AG04450 (cell line): ENCODE results near the gene PRKN. TPM values are rescaled to one million over a fixed set of nuclear protein-coding genes. Genes with fewer than 3 reads are reported as not detected.

Experiments used
- CTCF ChIA-PET: fragments of 300-600, 350-600 bp; formaldehyde crosslinking; extraction: SDS; loops from one replicate; lab custom pipeline; 2022; ENCODE audit warnings: antibody characterized with exemption, inconsistent platforms; lab: Charles Lee
- POLR2A ChIA-PET: fragments of 350-600 bp; formaldehyde crosslinking; extraction: SDS; loops from one replicate; lab custom pipeline; 2021; ENCODE audit warnings: antibody characterized with exemption, inconsistent platforms; lab: Yijun Ruan, JAX
- DNase-seq: peaks from one replicate; pipeline ENCODE4 v3.0.0-alpha.2; 2011; ENCODE audit warnings: low read depth, low spot score
- H3K27ac ChIP-seq: one replicate; pipeline ENCODE4 v1.5.1; 2012; ENCODE audit warnings: low read depth, low read length, control low read depth
- H3K27me3 ChIP-seq: one replicate; pipeline ENCODE4 v1.6.0; 2012; ENCODE audit warnings: low read length; ENCODE audit not compliant: control insufficient read depth, insufficient read depth
- H3K4me3 ChIP-seq: 2 replicates; pipeline ENCODE4 v1.5.1; 2011; ENCODE audit warnings: mild to moderate bottlenecking, low read depth, low read length, control low read depth
- H3K9me3 ChIP-seq: 2 replicates; pipeline ENCODE4 v1.5.1; 2012; ENCODE audit warnings: low read length; ENCODE audit not compliant: control insufficient read depth, insufficient read depth
- polyA plus RNA-seq: library from polyadenylated mRNA; depleted of rRNA; stranded (reverse); fragments of >200 nt; gene quantifications from 2 replicates; pipeline ENCODE4 v1.2.3, GENCODE V29; 2011
- TF ChIP-seq, protein P1 (sequence below): IDR thresholded peaks from 2 replicates; pipeline ENCODE4 v1.5.1; 2011; ENCODE audit warnings: low read depth, low read length, control low read depth, inconsistent platforms

Gene PRKN
- polyA plus RNA-seq, 1 experiment: not detected

GRCh38 chr6:162684961-162685360 is 42.6 kb downstream of the PRKN start:
- Histone ChIP-seq H3K9me3 (no peaks in the 10 kb centered on the region; the same call in 1 of the 2 replicates), H3K27ac (no peak overlapping the region), H3K4me3 (no peak overlapping the region), H3K27me3 (no peaks in the 10 kb centered on the region)
- ChIA-PET POLR2A (no interaction called here), CTCF (no interaction called here)
- TF ChIP-seq, protein P1, sequence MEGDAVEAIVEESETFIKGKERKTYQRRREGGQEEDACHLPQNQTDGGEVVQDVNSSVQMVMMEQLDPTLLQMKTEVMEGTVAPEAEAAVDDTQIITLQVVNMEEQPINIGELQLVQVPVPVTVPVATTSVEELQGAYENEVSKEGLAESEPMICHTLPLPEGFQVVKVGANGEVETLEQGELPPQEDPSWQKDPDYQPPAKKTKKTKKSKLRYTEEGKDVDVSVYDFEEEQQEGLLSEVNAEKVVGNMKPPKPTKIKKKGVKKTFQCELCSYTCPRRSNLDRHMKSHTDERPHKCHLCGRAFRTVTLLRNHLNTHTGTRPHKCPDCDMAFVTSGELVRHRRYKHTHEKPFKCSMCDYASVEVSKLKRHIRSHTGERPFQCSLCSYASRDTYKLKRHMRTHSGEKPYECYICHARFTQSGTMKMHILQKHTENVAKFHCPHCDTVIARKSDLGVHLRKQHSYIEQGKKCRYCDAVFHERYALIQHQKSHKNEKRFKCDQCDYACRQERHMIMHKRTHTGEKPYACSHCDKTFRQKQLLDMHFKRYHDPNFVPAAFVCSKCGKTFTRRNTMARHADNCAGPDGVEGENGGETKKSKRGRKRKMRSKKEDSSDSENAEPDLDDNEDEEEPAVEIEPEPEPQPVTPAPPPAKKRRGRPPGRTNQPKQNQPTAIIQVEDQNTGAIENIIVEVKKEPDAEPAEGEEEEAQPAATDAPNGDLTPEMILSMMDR: no peak
- no peak for DNase-seq

GRCh38 chr6:162684052-162684451 is 43.5 kb downstream of the PRKN start:
- H3K27ac ChIP-seq: no peak overlapping the region
- H3K9me3 ChIP-seq: no peaks in the 10 kb centered on the region; the same call in 1 of the 2 replicates
- no peak for DNase-seq
- no peak overlapping the region for H3K4me3 ChIP-seq
- CTCF ChIA-PET: no interaction called here
- POLR2A ChIA-PET: no interaction called here
- TF ChIP-seq, protein P1: no peak
- no peaks in the 10 kb centered on the region for H3K27me3 ChIP-seq

DNA sequence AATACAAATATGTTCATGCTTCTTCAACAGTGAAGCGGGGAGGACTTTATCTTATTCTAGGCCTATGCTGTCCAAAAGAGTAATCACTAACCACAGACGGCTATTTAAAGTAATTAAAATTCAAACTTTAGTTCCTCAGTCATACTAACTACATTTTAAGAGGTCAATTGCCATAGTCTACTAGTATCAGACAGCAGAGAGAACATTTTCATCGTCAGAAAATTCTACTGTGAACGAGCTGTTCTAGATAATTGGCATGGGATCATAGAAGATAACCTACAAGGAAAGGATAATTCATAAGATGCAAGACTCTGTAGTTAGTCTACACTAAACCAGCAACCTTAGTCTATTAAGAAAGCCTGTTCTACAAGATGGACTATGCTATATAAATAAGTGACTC is 44.4 kb downstream of the PRKN start:
- Histone ChIP-seq H3K27me3 (no peaks in the 10 kb centered on the region), H3K4me3 (no peak overlapping the region), H3K27ac (no peak overlapping the region), H3K9me3 (no peaks in the 10 kb centered on the region; the same call in 1 of the 2 replicates)
- DNase-seq: no peak
- POLR2A ChIA-PET: no interaction called here
- CTCF ChIA-PET: no interaction called here
- TF ChIP-seq, protein P1: no peak

- no peak for DNase-seq
- no peaks in the 10 kb centered on the region for H3K27me3 ChIP-seq
- no peaks in the 10 kb centered on the region; the same call in 1 of the 2 replicates for H3K9me3 ChIP-seq
- no peak overlapping the region for H3K27ac ChIP-seq
- TF ChIP-seq, protein P1: no peak
- ChIA-PET POLR2A (no interaction called here), CTCF (no interaction called here)
- H3K4me3 ChIP-seq: no peak overlapping the region
These were observed 46.1 kb downstream of the PRKN start for GRCh38 chr6:162681447-162681846.

DNA sequence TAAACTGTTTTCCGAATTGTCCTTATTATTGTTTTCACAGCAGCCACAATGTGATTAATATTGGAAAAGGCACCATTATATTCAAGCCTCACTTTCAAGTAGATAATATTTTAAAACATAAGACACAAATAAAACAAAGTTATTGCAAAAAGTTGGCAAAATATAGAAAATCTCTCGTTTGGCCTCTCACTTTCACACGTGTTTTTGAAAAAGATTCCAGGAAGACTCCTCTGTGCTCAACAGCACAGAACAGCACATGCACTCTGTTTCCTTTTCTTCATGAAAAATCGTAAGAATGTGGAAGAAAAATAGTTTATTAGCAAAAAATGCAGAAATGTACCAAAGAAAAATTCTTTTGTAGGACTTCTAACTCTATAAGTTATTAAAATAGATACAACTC is 46.7 kb downstream of the PRKN start:
- no peaks in the 10 kb centered on the region; the same call in 1 of the 2 replicates for H3K9me3 ChIP-seq
- H3K27ac ChIP-seq: no peak overlapping the region
- ChIA-PET POLR2A (no interaction called here), CTCF (no interaction called here)
- no peaks in the 10 kb centered on the region for H3K27me3 ChIP-seq
- TF ChIP-seq, protein P1: no peak
- DNase-seq: no peak
- H3K4me3 ChIP-seq: no peak overlapping the region
